ENCODE results near the gene COPS6.

COPS6 gene

GRCh38 chr7:100093925-100094486 lies 5.2 kb downstream of the COPS6 start:
- Mint-ChIP-seq H3K27me3 (ENCODE audit: low read depth) (no peaks in the 10 kb centered on the region), H3K4me3 (no peak overlapping the region), H3K4me1 (peaks cover 26% of the 10 kb centered on the region), H3K36me3 (ENCODE audit: low read depth) (peaks cover 76% of the 10 kb centered on the region), H3K9me3 (no peaks in the 10 kb centered on the region), H3K27ac (peak overlapping the region in 1 of 3 experiments; percentile 51)
- no peak for TF ChIP-seq CTCF (IDR thresholded peaks at IDR 0.05; ENCODE audit: unreplicated experiment in 3 of 3)

GRCh38 chr7:100095289-100095688 lies 6.5 kb downstream of the COPS6 start:
- TF ChIP-seq CTCF (IDR thresholded peaks at IDR 0.05; ENCODE audit: unreplicated experiment in 3 of 3), result no peak
- Mint-ChIP-seq H3K4me1 (peaks cover 31% of the 10 kb centered on the region), H3K27me3 (ENCODE audit: low read depth) (no peaks in the 10 kb centered on the region), H3K27ac (no peak overlapping the region), H3K36me3 (ENCODE audit: low read depth) (peaks cover 89% of the 10 kb centered on the region), H3K9me3 (no peaks in the 10 kb centered on the region), H3K4me3 (peak overlapping the region in 2 of 3 experiments; percentile 38 to 50)

GRCh38 chr7:100095704-100096103 lies 6.9 kb downstream of the COPS6 start:
- no peak for TF ChIP-seq CTCF (IDR thresholded peaks at IDR 0.05; ENCODE audit: unreplicated experiment in 3 of 3)
- peak overlapping the region; percentile 50 to 67 (median 57) for H3K4me3 Mint-ChIP-seq
- H3K27ac Mint-ChIP-seq, result no peak overlapping the region
- peaks cover 90% of the 10 kb centered on the region for H3K36me3 Mint-ChIP-seq (ENCODE audit: low read depth)
- H3K4me1 Mint-ChIP-seq, result peaks cover 27% of the 10 kb centered on the region
- H3K9me3 Mint-ChIP-seq, result no peaks in the 10 kb centered on the region
- H3K27me3 Mint-ChIP-seq (ENCODE audit: low read depth), result no peaks in the 10 kb centered on the region

- no peak for TF ChIP-seq CTCF (IDR thresholded peaks at IDR 0.05; ENCODE audit: unreplicated experiment in 3 of 3)
- Mint-ChIP-seq H3K4me1 (peaks cover 25% of the 10 kb centered on the region), H3K27ac (peak overlapping the region; percentile 88 to 98 (median 95)), H3K27me3 (ENCODE audit: low read depth) (no peaks in the 10 kb centered on the region), H3K4me3 (peak overlapping the region; percentile 93 to 98 (median 95)), H3K9me3 (no peaks in the 10 kb centered on the region), H3K36me3 (ENCODE audit: low read depth) (peaks cover 63% of the 10 kb centered on the region)
Measured at GRCh38 chr7:100098913-100099312, 10.1 kb downstream of the COPS6 start.

GRCh38 chr7:100099452-100099851 lies 10.7 kb downstream of the COPS6 start:
- Mint-ChIP-seq H3K27ac (peak overlapping the region; percentile 88 to 98 (median 95)), H3K36me3 (ENCODE audit: low read depth) (peaks cover 59% of the 10 kb centered on the region), H3K4me1 (peaks cover 25% of the 10 kb centered on the region), H3K4me3 (peak overlapping the region; percentile 93 to 98 (median 95)), H3K27me3 (ENCODE audit: low read depth) (no peaks in the 10 kb centered on the region), H3K9me3 (no peaks in the 10 kb centered on the region)
- TF ChIP-seq CTCF (IDR thresholded peaks at IDR 0.05; ENCODE audit: unreplicated experiment in 3 of 3), result no peak

- peak overlapping the region; percentile 97 to 99 (median 98) for H3K27ac Mint-ChIP-seq
- H3K4me3 Mint-ChIP-seq, result peak overlapping the region; percentile 93 to 98 (median 95)
- H3K36me3 Mint-ChIP-seq (ENCODE audit: low read depth), result peaks cover 55% of the 10 kb centered on the region
- TF ChIP-seq CTCF (IDR thresholded peaks at IDR 0.05; ENCODE audit: unreplicated experiment in 3 of 3), result no peak
- no peaks in the 10 kb centered on the region for H3K9me3 Mint-ChIP-seq
- peaks cover 25% of the 10 kb centered on the region for H3K4me1 Mint-ChIP-seq
- H3K27me3 Mint-ChIP-seq (ENCODE audit: low read depth), result no peaks in the 10 kb centered on the region
Measured at GRCh38 chr7:100100420-100101015, 11.7 kb downstream of the COPS6 start.
